Measurements from ENCODE around the gene DGKI.

DNA sequence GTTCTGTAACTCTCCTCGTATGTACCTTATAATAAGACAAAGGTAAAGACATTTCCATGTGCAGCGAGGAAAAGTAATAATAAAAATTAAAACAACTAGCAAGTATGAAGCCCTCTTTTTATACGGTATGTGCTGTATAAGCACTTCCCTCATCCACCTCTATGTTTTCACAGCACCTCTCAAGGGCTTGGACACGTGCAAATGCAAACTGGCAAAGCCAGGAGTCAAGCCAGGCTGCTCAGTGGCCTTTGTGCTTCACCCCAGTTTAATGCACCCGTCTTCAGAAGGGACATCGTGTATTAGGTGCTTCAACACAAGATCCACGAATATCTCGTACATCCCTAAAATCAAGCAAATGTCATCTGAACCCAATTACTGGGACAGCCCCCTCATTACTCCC is 1.3 kb upstream of the DGKI start:
- no peak for TF ChIP-seq POLR2AphosphoS5 (IDR thresholded peaks at IDR 0.05)
- TF ChIP-seq, protein P1, sequence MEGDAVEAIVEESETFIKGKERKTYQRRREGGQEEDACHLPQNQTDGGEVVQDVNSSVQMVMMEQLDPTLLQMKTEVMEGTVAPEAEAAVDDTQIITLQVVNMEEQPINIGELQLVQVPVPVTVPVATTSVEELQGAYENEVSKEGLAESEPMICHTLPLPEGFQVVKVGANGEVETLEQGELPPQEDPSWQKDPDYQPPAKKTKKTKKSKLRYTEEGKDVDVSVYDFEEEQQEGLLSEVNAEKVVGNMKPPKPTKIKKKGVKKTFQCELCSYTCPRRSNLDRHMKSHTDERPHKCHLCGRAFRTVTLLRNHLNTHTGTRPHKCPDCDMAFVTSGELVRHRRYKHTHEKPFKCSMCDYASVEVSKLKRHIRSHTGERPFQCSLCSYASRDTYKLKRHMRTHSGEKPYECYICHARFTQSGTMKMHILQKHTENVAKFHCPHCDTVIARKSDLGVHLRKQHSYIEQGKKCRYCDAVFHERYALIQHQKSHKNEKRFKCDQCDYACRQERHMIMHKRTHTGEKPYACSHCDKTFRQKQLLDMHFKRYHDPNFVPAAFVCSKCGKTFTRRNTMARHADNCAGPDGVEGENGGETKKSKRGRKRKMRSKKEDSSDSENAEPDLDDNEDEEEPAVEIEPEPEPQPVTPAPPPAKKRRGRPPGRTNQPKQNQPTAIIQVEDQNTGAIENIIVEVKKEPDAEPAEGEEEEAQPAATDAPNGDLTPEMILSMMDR (IDR thresholded peaks at IDR 0.05) = no peak
- no peak for TF ChIP-seq EP300 (IDR thresholded peaks at IDR 0.05)
